Prostate gland (tissue), 2 donors: Measurements from ENCODE around the gene RAB43. TPM values are rescaled to one million over a fixed set of nuclear protein-coding genes. Genes with fewer than 3 reads are reported as not detected.

Experiments used
- DNase-seq: peaks from one replicate; pipeline ENCODE4 v3.0.0-alpha.2; 2019; ENCODE audit warnings: low spot score
- H3K27ac ChIP-seq, 2 donors: fragments of 200-600 bp; sonication (generic); 2 replicates each; pipeline ENCODE4 v1.5.1; 2017 to 2019
- H3K27me3 ChIP-seq: fragments of 200-600 bp; sonication (generic); replicated peaks from 2 replicates; pipeline ENCODE4 v1.5.1; 2019; ENCODE audit not compliant: insufficient read depth
- H3K36me3 ChIP-seq, 2 donors: fragments of 200-600 bp; sonication (generic); 1 replicate in 1 of 2; 2 replicates in 1 of 2; pipeline versions ENCODE4 v1.5.1 to v1.8.1; 2017 to 2019
- H3K4me1 ChIP-seq: fragments of 200-600 bp; sonication (generic); replicated peaks from 2 replicates; pipeline ENCODE4 v1.5.1; 2019
- H3K4me3 ChIP-seq, 2 donors: fragments of 200-600 bp; sonication (generic); 2 replicates each; pipeline ENCODE4 v1.5.1; 2017 to 2019
- H3K9me3 ChIP-seq: fragments of 200-600 bp; sonication (generic); 2 replicates; pipeline ENCODE4 v1.5.1; 2017
- CTCF ChIP-seq, 4 experiments: fragments of 200-600 bp in 2 of 4; fragments of 450-650 bp in 2 of 4; sonication (generic) in 2 of 4; IDR thresholded peaks; 1 replicate in 3 of 4; 2 replicates in 1 of 4; pipeline ENCODE4 v1.5.1; 2016 to 2019; ENCODE audit warnings: antibody characterized with exemption in 4 of 4, mild to moderate bottlenecking in 2 of 4, moderate library complexity in 2 of 4
- POLR2A ChIP-seq: fragments of 450-650 bp; IDR thresholded peaks from one replicate; pipeline ENCODE4 v1.6.1; 2016; ENCODE audit warnings: antibody characterized with exemption, mild to moderate bottlenecking
- POLR2AphosphoS5 ChIP-seq: sonication (generic); formaldehyde crosslinking; IDR thresholded peaks from one replicate; pipeline ENCODE4 v1.6.1; 2017; ENCODE audit warnings: antibody characterized with exemption
- WGBS: methylation state at CpG from one replicate; pipeline ENCODE4 v1.1.5; 2018; 5-methylcytosine and 5-hydroxymethylcytosine counted together
- intact Hi-C: fragments of 100-400 bp; cut with DNase I; formaldehyde crosslinking; loops from one replicate; pipeline ENCODE4 v1.14.2; 2022
- total RNA-seq, 2 donors: library from RNA; depleted of rRNA; stranded (reverse); fragments of >200 nt; gene quantifications; one replicate each; pipeline ENCODE4 v1.1.0, GENCODE V29; 2016

Gene RAB43
- total RNA-seq, 2 donors from 2014 or later, result 35.9 to 52.3 TPM

GRCh38 chr3:129119365-129120100 lies 2.1 kb downstream of the RAB43 start:
- intact Hi-C loops, result no loop called here
- Histone ChIP-seq H3K27ac (peak overlapping the region; percentile 92 to 94), H3K36me3 (no peaks in the 10 kb centered on the region), H3K4me1 (peaks cover 11% of the 10 kb centered on the region), H3K4me3 (peak overlapping the region; percentile 77 to 97), H3K27me3 (no peaks in the 10 kb centered on the region), H3K9me3 (no peaks in the 10 kb centered on the region)
- WGBS, result 23% methylated on average over 13 of the region's 13 CpGs
- DNase-seq, result peak; percentile 62
- TF ChIP-seq POLR2AphosphoS5, result no peak
- no peak for TF ChIP-seq POLR2A
- TF ChIP-seq CTCF (IDR thresholded peaks at IDR 0.05), result no peak

- TF ChIP-seq POLR2A (no peak), POLR2AphosphoS5 (no peak), CTCF (IDR thresholded peaks at IDR 0.05) (no peak)
Observed at GRCh38 chr3:129118745-129119144, 2.9 kb downstream of the RAB43 start.

GRCh38 chr3:129117134-129117533 lies 4.5 kb downstream of the RAB43 start:
- H3K4me1 ChIP-seq, result peaks cover 11% of the 10 kb centered on the region
- intact Hi-C loops, result no loop called here
- DNase-seq, result no peak
- TF ChIP-seq POLR2A (no peak), CTCF (IDR thresholded peaks at IDR 0.05) (no peak), POLR2AphosphoS5 (no peak)
- H3K4me3 ChIP-seq, result no peak overlapping the region
- no peaks in the 10 kb centered on the region for H3K36me3 ChIP-seq
- no peaks in the 10 kb centered on the region for H3K27me3 ChIP-seq
- H3K9me3 ChIP-seq, result no peaks in the 10 kb centered on the region
- no peak overlapping the region for H3K27ac ChIP-seq

More at GRCh38 chr3:129118745-129119144, 2.9 kb downstream of the RAB43 start:
- WGBS, result 75% methylated on average over 5 of the region's 5 CpGs
- DNase-seq, result no peak
- intact Hi-C loops, result no loop called here
- Histone ChIP-seq H3K4me1 (peaks cover 11% of the 10 kb centered on the region), H3K36me3 (no peaks in the 10 kb centered on the region), H3K4me3 (no peak overlapping the region), H3K27me3 (no peaks in the 10 kb centered on the region), H3K27ac (peak overlapping the region; percentile 92 to 94), H3K9me3 (no peaks in the 10 kb centered on the region)

GRCh38 chr3:129116482-129116946 lies 5.1 kb downstream of the RAB43 start:
- intact Hi-C loops, result no loop called here
- 60% methylated on average over 5 of the region's 5 CpGs for WGBS
- H3K27ac ChIP-seq, result no peak overlapping the region

More at GRCh38 chr3:129116482-129116946, 5.1 kb downstream of the RAB43 start:
- no peak for TF ChIP-seq POLR2AphosphoS5
- TF ChIP-seq CTCF (IDR thresholded peaks at IDR 0.05), result no peak
- TF ChIP-seq POLR2A, result no peak
- Histone ChIP-seq H3K36me3 (no peaks in the 10 kb centered on the region), H3K4me1 (peaks cover 11% of the 10 kb centered on the region), H3K27me3 (no peaks in the 10 kb centered on the region), H3K9me3 (no peaks in the 10 kb centered on the region), H3K4me3 (no peak overlapping the region)
- DNase-seq, result no peak
